ENCODE results near the gene HOXB8.

The HOXB8 gene

DNA sequence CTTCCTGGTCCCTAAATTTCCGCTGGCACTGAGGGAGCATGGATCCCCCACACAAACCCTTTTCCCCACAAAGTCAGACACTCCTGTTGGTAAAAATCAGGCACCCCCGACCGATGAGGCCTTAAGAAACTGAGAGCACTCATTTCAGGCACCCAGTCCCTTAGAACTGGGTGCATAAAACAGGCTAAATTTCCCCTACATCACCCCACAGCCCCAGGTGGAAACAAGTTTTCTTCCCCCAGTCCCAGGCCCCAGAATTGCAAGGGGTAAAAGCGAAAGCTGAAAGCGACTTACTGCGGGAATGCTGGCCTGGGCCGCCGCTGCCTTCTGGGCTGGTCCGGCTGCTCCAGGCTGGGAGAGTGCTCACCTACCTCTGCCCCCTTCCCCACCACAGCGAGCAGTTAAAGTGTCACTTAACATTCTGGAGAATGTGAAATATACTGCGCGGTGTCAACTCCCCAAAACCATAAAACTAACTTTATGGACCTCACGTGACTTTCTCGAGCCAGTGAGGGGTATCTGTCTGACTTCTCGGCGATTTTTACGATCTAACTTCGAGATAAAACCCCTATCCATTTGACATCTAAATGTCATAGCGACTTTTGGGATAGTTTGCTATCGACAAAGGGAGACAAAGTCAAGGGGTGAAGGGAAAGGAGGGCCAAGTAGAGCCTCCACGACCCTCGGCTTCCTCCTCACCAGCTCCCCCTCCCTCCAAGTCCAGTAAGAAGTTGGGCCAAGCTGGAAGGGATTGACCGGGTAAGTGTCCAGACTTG, 25.1 kb downstream of the HOXB8 start, which contains the start of gene HOXB3:
Gene HOXB3 (minus strand): TSS at position 411 of the 776 bp plus-strand sequence. CDS start 37,767 bp downstream, outside the sequence.
- no peak for TF ChIP-seq CTCF (IDR thresholded peaks at IDR 0.05)

DNA sequence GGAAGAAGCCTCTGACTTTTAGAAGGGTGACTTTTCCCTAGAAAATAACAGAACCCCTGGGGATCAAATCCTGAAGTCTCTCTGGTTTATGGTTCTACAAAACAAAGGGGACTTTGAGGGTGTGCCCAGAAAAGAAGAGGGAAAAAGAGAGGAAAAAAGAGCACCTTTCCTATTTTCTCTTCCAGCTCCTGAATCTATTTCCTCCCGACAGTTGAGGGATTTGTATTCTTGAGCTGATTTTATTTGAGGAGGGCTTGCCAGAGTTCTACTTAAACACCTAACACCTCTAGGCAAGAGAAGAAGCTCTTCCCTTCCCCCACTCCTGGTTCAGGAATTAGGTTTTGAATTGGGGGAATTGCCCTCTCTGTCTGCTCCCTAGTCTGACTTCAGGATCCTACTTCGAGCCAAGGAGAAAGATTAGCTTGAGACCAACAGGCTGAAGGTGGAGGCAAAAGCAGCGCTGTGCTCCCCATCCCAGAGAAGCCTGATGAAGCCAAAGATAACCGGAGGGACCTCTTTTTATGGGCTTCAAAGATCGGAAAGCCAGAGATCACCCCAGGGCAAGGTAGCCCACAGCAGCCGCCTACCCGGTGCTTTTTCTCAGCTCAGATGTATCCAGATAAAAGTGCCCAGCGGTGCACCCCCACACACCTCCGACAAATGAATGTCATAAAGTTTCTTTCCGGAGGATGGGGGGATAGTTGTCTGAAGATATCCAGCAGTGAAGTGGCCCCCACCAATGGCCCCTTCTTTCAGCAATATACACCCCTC, 25.8 kb downstream of the HOXB8 start:
- no peak for TF ChIP-seq CTCF (IDR thresholded peaks at IDR 0.05)

- no peak for TF ChIP-seq CTCF (IDR thresholded peaks at IDR 0.05)
Measured at GRCh38 chr17:48588528-48588927, 26.6 kb downstream of the HOXB8 start.

DNA sequence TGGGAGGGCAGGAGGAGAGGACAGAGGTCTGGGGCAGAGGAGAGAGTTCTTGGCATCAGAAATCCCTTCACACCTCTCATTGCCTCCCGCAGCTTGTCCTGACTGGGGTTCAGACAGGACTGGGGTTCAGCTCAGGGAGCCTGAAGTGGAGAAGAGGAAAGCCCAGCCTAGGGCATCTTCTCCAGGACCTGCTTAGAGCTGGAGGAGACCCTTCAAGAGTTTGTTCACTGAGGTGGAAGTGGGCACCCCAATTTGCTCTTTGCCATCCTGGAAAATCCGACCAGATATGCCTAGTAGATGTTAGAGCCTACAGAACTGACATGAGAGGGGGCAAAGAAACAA, 27.0 kb downstream of the HOXB8 start:
- no peak for TF ChIP-seq CTCF (IDR thresholded peaks at IDR 0.05)

GRCh38 chr17:48587276-48588073, 27.6 kb downstream of the HOXB8 start:
- TF ChIP-seq CTCF (IDR thresholded peaks at IDR 0.05) = no peak

- no peak for TF ChIP-seq CTCF (IDR thresholded peaks at IDR 0.05)
Measured at GRCh38 chr17:48586355-48587258, 28.5 kb downstream of the HOXB8 start.

Measured in LNCAP (cell line).